ENCODE measurements around the gene RPGRIP1L.

DNA sequence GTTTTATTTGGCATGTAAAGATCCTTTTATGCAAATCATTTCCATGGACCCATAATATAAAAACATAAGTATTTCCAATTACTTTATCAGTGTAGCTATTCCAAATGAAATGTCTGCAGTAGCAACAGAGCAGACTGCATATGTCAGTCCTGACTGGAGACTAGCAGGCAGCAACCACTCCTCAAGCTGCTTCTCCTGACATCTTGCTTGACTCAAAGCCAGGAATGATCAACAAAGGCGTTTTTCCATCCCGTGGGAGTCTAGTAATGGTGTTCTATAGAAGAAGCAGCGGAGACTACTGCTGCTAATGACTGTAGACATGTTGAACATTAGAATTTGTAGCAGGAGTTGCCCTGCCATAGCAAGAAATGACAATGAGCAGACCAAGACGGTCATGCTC, 127.4 kb downstream of the RPGRIP1L start:
- TF ChIP-seq, protein P1, sequence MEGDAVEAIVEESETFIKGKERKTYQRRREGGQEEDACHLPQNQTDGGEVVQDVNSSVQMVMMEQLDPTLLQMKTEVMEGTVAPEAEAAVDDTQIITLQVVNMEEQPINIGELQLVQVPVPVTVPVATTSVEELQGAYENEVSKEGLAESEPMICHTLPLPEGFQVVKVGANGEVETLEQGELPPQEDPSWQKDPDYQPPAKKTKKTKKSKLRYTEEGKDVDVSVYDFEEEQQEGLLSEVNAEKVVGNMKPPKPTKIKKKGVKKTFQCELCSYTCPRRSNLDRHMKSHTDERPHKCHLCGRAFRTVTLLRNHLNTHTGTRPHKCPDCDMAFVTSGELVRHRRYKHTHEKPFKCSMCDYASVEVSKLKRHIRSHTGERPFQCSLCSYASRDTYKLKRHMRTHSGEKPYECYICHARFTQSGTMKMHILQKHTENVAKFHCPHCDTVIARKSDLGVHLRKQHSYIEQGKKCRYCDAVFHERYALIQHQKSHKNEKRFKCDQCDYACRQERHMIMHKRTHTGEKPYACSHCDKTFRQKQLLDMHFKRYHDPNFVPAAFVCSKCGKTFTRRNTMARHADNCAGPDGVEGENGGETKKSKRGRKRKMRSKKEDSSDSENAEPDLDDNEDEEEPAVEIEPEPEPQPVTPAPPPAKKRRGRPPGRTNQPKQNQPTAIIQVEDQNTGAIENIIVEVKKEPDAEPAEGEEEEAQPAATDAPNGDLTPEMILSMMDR (IDR thresholded peaks at IDR 0.05 in 4 of 5, conservative IDR thresholded peaks at IDR 0.05 in 1 of 5) = no peak
- TF ChIP-seq POLR2A (IDR thresholded peaks at IDR 0.05) = no peak

Measured in gastrocnemius medialis (tissue), 4 donors.